Lower lobe of right lung (tissue), 2 donors: ENCODE data around the gene KIF4B. TPM values are rescaled to one million over a fixed set of nuclear protein-coding genes. Genes with fewer than 3 reads are reported as not detected.
"Not testable (repeated sequence)": the region's sequence is repeated elsewhere in the genome, so short reads cannot be mapped to it uniquely, and the experiment has no call there.

Source experiments
- ATAC-seq, 2 donors: fragments of 200-7000 bp; cut with Tn5 transposase; one replicate each; pipeline ENCODE4 v1.9.1; 2020 to 2022; ENCODE audit warnings: mild to moderate bottlenecking in 2 of 2, moderate library complexity in 2 of 2
- DNase-seq: peaks from one replicate; pipeline ENCODE4 v3.0.0-alpha.2; 2020
- H3K27ac ChIP-seq: fragments of 200-600 bp; one replicate; pipeline ENCODE4 v1.8.0; 2022
- H3K27me3 ChIP-seq: fragments of 200-600 bp; one replicate; pipeline ENCODE4 v1.8.0; 2022; ENCODE audit warnings: low read depth
- H3K36me3 ChIP-seq: fragments of 200-600 bp; one replicate; pipeline ENCODE4 v1.8.0; 2022; ENCODE audit warnings: mild to moderate bottlenecking
- H3K4me1 ChIP-seq: fragments of 200-600 bp; one replicate; pipeline ENCODE4 v1.8.0; 2022
- H3K4me3 ChIP-seq: fragments of 200-600 bp; one replicate; pipeline ENCODE4 v1.8.0; 2022; ENCODE audit warnings: mild to moderate bottlenecking
- H3K9me3 ChIP-seq: fragments of 200-600 bp; one replicate; pipeline ENCODE4 v1.8.0; 2022
- CTCF ChIP-seq: fragments of 200-600 bp; IDR thresholded peaks from one replicate; pipeline ENCODE4 v1.8.0; 2022; ENCODE audit warnings: antibody characterized with exemption, mild to moderate bottlenecking
- intact Hi-C: fragments of 100-400 bp; cut with DNase I; formaldehyde crosslinking; loops from one replicate; pipeline ENCODE4 v1.11.0; 2022
- total RNA-seq: library from RNA; stranded (reverse); fragmentation: NEBNext Ultra II Directional; extraction: Animal tissue kit (Norgen Biotek cat#: 25700); gene quantifications from one replicate; pipeline ENCODE4 v1.2.1, GENCODE V29; 2021
- donor health status: DM: no; HTN: yes; CAD: no; lungs with severe emphysema.

The KIF4B gene
- total RNA-seq, 1 donor from 2014 or later: not detected

- Histone ChIP-seq H3K4me1 (peaks cover 17% of the 10 kb centered on the region), H3K4me3 (no peak overlapping the region)
- DNase-seq: no peak
Observed at GRCh38 chr5:154968953-154969352, 44.6 kb upstream of the KIF4B start.

GRCh38 chr5:154970759-154971158 lies 42.8 kb upstream of the KIF4B start:
- ATAC-seq (no peak), DNase-seq (no peak)
- H3K9me3 ChIP-seq: no peaks in the 10 kb centered on the region
- peaks cover 28% of the 10 kb centered on the region for H3K36me3 ChIP-seq
- peaks cover 5% of the 10 kb centered on the region for H3K4me1 ChIP-seq
- intact Hi-C loops: no loop called here
- no peak overlapping the region for H3K27ac ChIP-seq
- no peak for TF ChIP-seq CTCF
- H3K27me3 ChIP-seq: no peaks in the 10 kb centered on the region
- no peak overlapping the region for H3K4me3 ChIP-seq

More at GRCh38 chr5:154968953-154969352, 44.6 kb upstream of the KIF4B start:
- Histone ChIP-seq H3K27ac (no peak overlapping the region), H3K9me3 (no peaks in the 10 kb centered on the region), H3K27me3 (no peaks in the 10 kb centered on the region), H3K36me3 (peaks cover 31% of the 10 kb centered on the region)
- no peak for TF ChIP-seq CTCF
- intact Hi-C loops: no loop called here
- ATAC-seq: no peak

GRCh38 chr5:154971501-154971900 lies 42.1 kb upstream of the KIF4B start:
- ATAC-seq (no peak), DNase-seq (no peak)
- Histone ChIP-seq H3K4me1 (no peaks in the 10 kb centered on the region), H3K9me3 (no peaks in the 10 kb centered on the region), H3K27me3 (no peaks in the 10 kb centered on the region), H3K27ac (no peak overlapping the region), H3K36me3 (peaks cover 22% of the 10 kb centered on the region), H3K4me3 (no peak overlapping the region)
- no peak for TF ChIP-seq CTCF
- intact Hi-C loops: no loop called here

GRCh38 chr5:154972476-154973080 lies 41.0 kb upstream of the KIF4B start:
- H3K27me3 ChIP-seq: no peaks in the 10 kb centered on the region
- H3K4me1 ChIP-seq: no peaks in the 10 kb centered on the region
- intact Hi-C loops: no loop called here
- H3K9me3 ChIP-seq: no peaks in the 10 kb centered on the region
- H3K4me3 ChIP-seq: no peak overlapping the region
- ATAC-seq: no peak
- peaks cover 11% of the 10 kb centered on the region for H3K36me3 ChIP-seq
- DNase-seq: no peak
- peak; percentile 53 for TF ChIP-seq CTCF
- no peak overlapping the region for H3K27ac ChIP-seq

GRCh38 chr5:154976082-154976481 lies 37.5 kb upstream of the KIF4B start:
- H3K4me3 ChIP-seq, DNase-seq, H3K27me3 ChIP-seq, ATAC-seq, intact Hi-C loops, H3K27ac ChIP-seq, H3K9me3 ChIP-seq, H3K4me1 ChIP-seq, H3K36me3 ChIP-seq: not testable (repeated sequence)

GRCh38 chr5:154977409-154977808 lies 36.1 kb upstream of the KIF4B start:
- DNase-seq: no peak
- Histone ChIP-seq H3K9me3 (no peaks in the 10 kb centered on the region), H3K36me3 (no peaks in the 10 kb centered on the region), H3K4me3 (no peak overlapping the region), H3K27ac (no peak overlapping the region), H3K4me1 (no peaks in the 10 kb centered on the region), H3K27me3 (no peaks in the 10 kb centered on the region)
- intact Hi-C loops: no loop called here
- no peak for TF ChIP-seq CTCF
- ATAC-seq: no peak

- H3K4me1 ChIP-seq, H3K4me3 ChIP-seq, H3K9me3 ChIP-seq, H3K27me3 ChIP-seq, DNase-seq, intact Hi-C loops, H3K36me3 ChIP-seq, ATAC-seq, H3K27ac ChIP-seq: not testable (repeated sequence)
Observed at GRCh38 chr5:154978294-154978693, 35.3 kb upstream of the KIF4B start.
